Fibroblast of lung (primary cell): Measurements from ENCODE around the gene KCNJ5. TPM values are rescaled to one million over a fixed set of nuclear protein-coding genes. Genes with fewer than 3 reads are reported as not detected.

Experiments used
- DNase-seq, 2 donors: peaks; one replicate each; pipeline versions ENCODE4 v3.0.0 to v3.0.0-alpha.2; 2010; ENCODE audit warnings: low read depth in 2 of 2
- H2AFZ ChIP-seq: 2 replicates; pipeline ENCODE4 v1.5.1; 2012; ENCODE audit warnings: low read length, control low read depth, inconsistent platforms
- H3K27ac ChIP-seq: 2 replicates; pipeline ENCODE4 v1.5.1; 2011; ENCODE audit warnings: low read length, control low read depth; ENCODE audit not compliant: insufficient read depth
- H3K27me3 ChIP-seq: 2 replicates; pipeline ENCODE4 v1.5.1; 2011; ENCODE audit warnings: mild to moderate bottlenecking, low read length; ENCODE audit not compliant: control insufficient read depth, insufficient read depth
- H3K36me3 ChIP-seq: 2 replicates; pipeline ENCODE4 v1.5.1; 2011; ENCODE audit warnings: low read length; ENCODE audit not compliant: control insufficient read depth, insufficient read depth
- H3K4me1 ChIP-seq: 2 replicates; pipeline ENCODE4 v1.5.1; 2011; ENCODE audit warnings: low read length; ENCODE audit not compliant: control insufficient read depth, insufficient read depth; ENCODE audit errors: extremely low read depth
- H3K4me2 ChIP-seq: 2 replicates; pipeline ENCODE4 v1.5.1; 2011; ENCODE audit warnings: low read length, control low read depth; ENCODE audit not compliant: insufficient read depth; ENCODE audit errors: extremely low read depth
- H3K4me3 ChIP-seq, 4 experiments: fragments of 200-600 bp in 1 of 4; sonication (generic) in 1 of 4; replicated peaks in 1 of 4; 2 replicates each; pipeline ENCODE4 v1.5.1; 2011 to 2016; ENCODE audit warnings: low read length in 4 of 4, low read depth in 3 of 4, mild to moderate bottlenecking in 3 of 4, control low read depth in 2 of 4, inconsistent platforms in 1 of 4, mixed read lengths in 1 of 4; ENCODE audit not compliant: insufficient read depth in 1 of 4; ENCODE audit errors: control extremely low read depth in 1 of 4
- H3K79me2 ChIP-seq: 2 replicates; pipeline ENCODE4 v1.5.1; 2012; ENCODE audit warnings: mild to moderate bottlenecking, low read length, inconsistent platforms; ENCODE audit not compliant: control insufficient read depth, insufficient read depth
- H3K9ac ChIP-seq: 2 replicates; pipeline ENCODE4 v1.5.1; 2011; ENCODE audit warnings: mild to moderate bottlenecking, low read length, control low read depth; ENCODE audit not compliant: insufficient read depth
- H3K9me3 ChIP-seq: 2 replicates; pipeline ENCODE4 v1.5.1; 2012; ENCODE audit warnings: low read depth, low read length; ENCODE audit not compliant: control insufficient read depth, insufficient read depth
- H4K20me1 ChIP-seq: 2 replicates; pipeline ENCODE4 v1.5.1; 2011; ENCODE audit warnings: low read length; ENCODE audit not compliant: control insufficient read depth, insufficient read depth; ENCODE audit errors: extremely low read depth
- EZH2 ChIP-seq: IDR thresholded peaks from 2 replicates; pipeline ENCODE4 v1.5.1; 2012; ENCODE audit warnings: low read length, control low read depth, mild to moderate bottlenecking; ENCODE audit errors: missing control alignments
- polyA plus RNA-seq, 2 donors: library from polyadenylated mRNA; depleted of rRNA in 1 of 2; stranded (reverse) in 1 of 2; unstranded in 1 of 2; fragments of >200 nt; gene quantifications; 2 replicates each; pipeline ENCODE4 v1.2.1, GENCODE V29; 2011 to 2012; ENCODE audit warnings: missing spikeins in 1 of 2
- total RNA-seq: library from RNA; depleted of rRNA; stranded (reverse); fragments of >200 nt; gene quantifications from 2 replicates; pipeline ENCODE4 v1.2.1, GENCODE V29; 2014
- TF ChIP-seq, protein P1 (sequence below), 2 donors: IDR thresholded peaks in 1 of 2; conservative IDR thresholded peaks in 1 of 2; 1 replicate in 1 of 2; 2 replicates in 1 of 2; pipeline ENCODE4 v1.5.1; 2011 to 2012; ENCODE audit warnings: low read length in 2 of 2, control low read depth in 1 of 2, inconsistent platforms in 1 of 2, low read depth in 1 of 2, mild to moderate bottlenecking in 1 of 2

Gene KCNJ5
- total and polyA plus RNA-seq, 2 donors (not counting 1 experiment from before 2014, with no cell fraction given) = 0.24 to 0.33 TPM

DNA sequence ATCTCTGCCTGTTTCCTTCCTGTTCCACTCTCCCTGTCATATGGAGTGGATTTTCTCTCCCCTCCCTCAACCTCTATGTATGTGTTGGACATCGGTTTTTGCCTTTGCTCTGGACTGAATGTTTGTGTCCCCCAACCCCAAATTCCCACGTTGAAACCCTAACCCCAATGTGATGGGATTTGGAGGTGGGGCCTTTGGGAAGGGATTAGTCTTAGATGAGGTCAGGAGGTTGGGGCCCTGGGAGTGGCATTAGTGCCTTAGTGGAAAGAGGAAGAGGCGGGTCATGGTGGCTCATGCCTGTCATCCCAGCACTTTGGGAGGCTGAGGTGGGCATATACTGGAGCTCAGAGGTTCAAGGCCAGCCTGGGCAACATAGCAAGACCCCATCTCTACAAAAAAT is 39.9 kb downstream of the KCNJ5 start:
- TF ChIP-seq EZH2 = no peak
- TF ChIP-seq, protein P1, sequence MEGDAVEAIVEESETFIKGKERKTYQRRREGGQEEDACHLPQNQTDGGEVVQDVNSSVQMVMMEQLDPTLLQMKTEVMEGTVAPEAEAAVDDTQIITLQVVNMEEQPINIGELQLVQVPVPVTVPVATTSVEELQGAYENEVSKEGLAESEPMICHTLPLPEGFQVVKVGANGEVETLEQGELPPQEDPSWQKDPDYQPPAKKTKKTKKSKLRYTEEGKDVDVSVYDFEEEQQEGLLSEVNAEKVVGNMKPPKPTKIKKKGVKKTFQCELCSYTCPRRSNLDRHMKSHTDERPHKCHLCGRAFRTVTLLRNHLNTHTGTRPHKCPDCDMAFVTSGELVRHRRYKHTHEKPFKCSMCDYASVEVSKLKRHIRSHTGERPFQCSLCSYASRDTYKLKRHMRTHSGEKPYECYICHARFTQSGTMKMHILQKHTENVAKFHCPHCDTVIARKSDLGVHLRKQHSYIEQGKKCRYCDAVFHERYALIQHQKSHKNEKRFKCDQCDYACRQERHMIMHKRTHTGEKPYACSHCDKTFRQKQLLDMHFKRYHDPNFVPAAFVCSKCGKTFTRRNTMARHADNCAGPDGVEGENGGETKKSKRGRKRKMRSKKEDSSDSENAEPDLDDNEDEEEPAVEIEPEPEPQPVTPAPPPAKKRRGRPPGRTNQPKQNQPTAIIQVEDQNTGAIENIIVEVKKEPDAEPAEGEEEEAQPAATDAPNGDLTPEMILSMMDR (conservative IDR thresholded peaks at IDR 0.05 in 1 of 2, IDR thresholded peaks at IDR 0.05 in 1 of 2; ENCODE audit: low read depth in 1 of 2, low read length in 2 of 2) = no peak
- Histone ChIP-seq H2AFZ (no peak overlapping the region), H4K20me1 (no peaks in the 10 kb centered on the region), H3K36me3 (no peaks in the 10 kb centered on the region), H3K4me3 (no peak overlapping the region), H3K27me3 (no peaks in the 10 kb centered on the region), H3K9ac (no peak overlapping the region), H3K9me3 (no peaks in the 10 kb centered on the region), H3K4me2 (no peak overlapping the region), H3K27ac (no peak overlapping the region), H3K79me2 (no peaks in the 10 kb centered on the region), H3K4me1 (no peaks in the 10 kb centered on the region)
- no peak for DNase-seq

DNA sequence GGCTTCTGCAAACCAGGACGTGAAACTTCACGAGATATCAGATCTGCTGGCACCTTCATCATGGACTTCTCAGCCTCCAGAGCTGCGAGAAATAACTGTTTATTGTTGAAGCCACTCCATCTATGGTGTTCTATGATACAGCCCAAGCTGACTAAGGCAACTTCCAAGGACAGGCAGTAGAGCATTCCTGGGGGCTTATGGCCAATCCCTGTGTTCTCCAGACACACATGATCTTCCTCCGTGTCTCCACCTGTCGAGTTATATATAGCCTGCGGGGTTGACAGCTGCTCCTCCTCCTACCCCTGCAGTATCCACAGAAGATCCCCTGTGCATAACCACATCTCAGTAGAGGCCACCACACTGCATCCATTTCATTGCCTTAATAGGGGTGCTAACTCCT is 40.5 kb downstream of the KCNJ5 start:
- Histone ChIP-seq H4K20me1 (no peaks in the 10 kb centered on the region), H3K27ac (no peak overlapping the region), H3K4me1 (no peaks in the 10 kb centered on the region), H3K27me3 (no peaks in the 10 kb centered on the region), H3K4me2 (no peak overlapping the region), H2AFZ (no peak overlapping the region), H3K36me3 (no peaks in the 10 kb centered on the region), H3K79me2 (no peaks in the 10 kb centered on the region), H3K9ac (no peak overlapping the region), H3K4me3 (no peak overlapping the region), H3K9me3 (no peaks in the 10 kb centered on the region)
- no peak for DNase-seq
- TF ChIP-seq EZH2 = no peak
- TF ChIP-seq, protein P1 (conservative IDR thresholded peaks at IDR 0.05 in 1 of 2, IDR thresholded peaks at IDR 0.05 in 1 of 2; ENCODE audit: low read depth in 1 of 2, low read length in 2 of 2) = no peak

DNA sequence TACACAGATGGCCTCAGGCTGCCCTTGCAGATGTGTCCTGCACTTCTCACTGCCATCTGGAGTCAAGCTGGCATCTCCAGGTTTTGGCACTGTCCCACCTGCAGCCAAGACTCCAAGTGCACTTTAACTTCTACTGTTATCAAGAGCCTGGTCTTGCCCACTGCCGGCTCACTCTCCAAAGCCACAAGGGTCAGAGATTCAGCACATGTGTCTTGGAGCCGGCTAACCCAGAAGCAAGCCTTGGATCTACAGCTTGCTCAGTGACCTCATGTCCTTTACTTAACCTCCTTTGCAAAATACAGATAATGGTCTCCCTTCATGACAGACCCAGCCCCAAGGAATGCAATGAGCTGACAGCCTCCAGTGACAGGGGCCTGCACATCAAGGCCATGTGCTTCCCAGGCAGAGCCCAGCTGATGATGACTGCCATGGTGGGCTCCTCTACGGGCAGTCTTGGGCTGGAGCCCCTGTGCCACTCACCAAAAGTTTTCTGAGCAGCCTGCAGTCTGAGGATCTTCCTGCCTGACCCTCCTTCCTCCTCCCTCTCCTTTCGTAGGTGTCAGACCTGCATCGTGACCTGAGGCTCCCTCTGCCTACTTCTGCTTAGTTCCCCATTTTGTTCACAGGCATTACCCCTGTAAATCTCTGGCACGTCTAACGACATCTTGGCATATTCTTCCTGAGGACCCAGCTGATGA is 42.5 kb downstream of the KCNJ5 start:
- Histone ChIP-seq H3K4me2 (no peak overlapping the region), H3K27me3 (no peaks in the 10 kb centered on the region)
- DNase-seq = no peak

More for the DNA sequence above, 42.5 kb downstream of the KCNJ5 start:
- Histone ChIP-seq H2AFZ (no peak overlapping the region), H4K20me1 (no peaks in the 10 kb centered on the region), H3K4me3 (no peak overlapping the region), H3K36me3 (no peaks in the 10 kb centered on the region), H3K4me1 (no peaks in the 10 kb centered on the region), H3K27ac (no peak overlapping the region), H3K79me2 (no peaks in the 10 kb centered on the region), H3K9ac (no peak overlapping the region), H3K9me3 (no peaks in the 10 kb centered on the region)
- TF ChIP-seq, protein P1 (conservative IDR thresholded peaks at IDR 0.05 in 1 of 2, IDR thresholded peaks at IDR 0.05 in 1 of 2; ENCODE audit: low read depth in 1 of 2, low read length in 2 of 2) = no peak
- TF ChIP-seq EZH2 = no peak
